HG02852 (cell line): Measurements from ENCODE around the gene CLSTN2.

Experiments used
- ATAC-seq: cut with Tn5 transposase; IDR thresholded peaks from one replicate; pipeline ENCODE4 v1.9.1; 2021; ENCODE audit warnings: mild to moderate bottlenecking, moderate library complexity; ENCODE audit not compliant: unreplicated experiment

CLSTN2 gene

DNA sequence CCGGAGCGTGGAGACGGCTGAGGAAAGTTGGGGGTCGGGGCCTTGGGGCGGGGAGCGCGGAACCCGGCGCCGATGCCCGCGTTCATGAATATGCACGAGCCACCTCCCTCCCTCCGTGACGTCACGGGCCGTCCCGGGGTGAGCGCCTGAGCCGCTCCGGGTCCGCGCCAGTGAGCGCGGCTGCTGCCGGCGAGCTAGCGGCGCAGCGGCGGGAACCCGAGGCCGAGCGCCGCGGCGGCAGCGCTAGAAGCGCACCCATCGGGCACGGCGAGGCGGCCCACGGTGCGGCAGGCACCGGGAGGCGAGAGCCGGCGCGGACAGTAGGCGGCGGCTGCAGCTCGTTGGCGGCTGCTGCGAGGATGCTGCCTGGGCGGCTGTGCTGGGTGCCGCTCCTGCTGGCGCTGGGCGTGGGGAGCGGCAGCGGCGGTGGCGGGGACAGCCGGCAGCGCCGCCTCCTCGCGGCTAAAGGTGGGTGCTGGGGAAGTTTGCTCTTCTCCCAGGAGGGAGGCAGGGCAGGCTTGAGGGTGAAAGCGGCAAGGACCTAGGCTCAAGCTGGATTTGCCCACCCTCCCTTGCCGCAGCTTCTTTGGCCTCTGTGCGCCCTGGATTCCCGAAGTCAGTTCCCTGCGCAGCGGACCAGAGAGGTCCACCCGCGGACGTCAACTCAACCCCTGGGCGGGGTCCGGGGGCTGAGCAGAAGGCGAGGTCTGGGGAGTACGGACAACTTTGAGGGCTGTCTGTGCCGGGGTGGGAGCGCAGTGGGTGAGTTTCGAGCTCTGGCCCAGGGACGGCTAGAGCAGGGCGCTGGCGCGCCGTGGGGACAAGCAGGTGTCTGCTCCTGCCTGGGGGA is at the start of gene CLSTN2:
CLSTN2 (plus strand) TSS at position 170 of the 850 bp plus-strand sequence.
- ATAC-seq, result peak; percentile 62

DNA sequence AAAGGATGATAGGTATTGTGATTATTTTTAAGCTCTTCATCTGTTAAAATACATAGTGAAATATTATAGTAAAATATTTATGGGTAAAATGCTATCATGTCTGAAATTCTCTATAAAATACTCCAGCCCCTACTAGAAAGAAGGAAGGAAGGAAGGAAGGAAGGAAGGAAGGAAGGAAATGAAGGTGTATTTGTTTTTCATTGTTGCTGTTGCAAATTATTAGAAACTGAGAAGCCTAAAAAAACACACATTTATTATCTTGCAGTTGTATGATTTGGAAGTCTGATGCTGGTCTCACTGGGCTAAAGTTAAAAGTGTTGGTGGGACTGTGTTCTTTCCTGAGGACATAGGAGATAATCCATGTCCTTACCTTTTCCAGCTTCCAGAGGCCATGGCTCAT is 47.6 kb upstream of the CLSTN2 start:
- ATAC-seq, result no peak

DNA sequence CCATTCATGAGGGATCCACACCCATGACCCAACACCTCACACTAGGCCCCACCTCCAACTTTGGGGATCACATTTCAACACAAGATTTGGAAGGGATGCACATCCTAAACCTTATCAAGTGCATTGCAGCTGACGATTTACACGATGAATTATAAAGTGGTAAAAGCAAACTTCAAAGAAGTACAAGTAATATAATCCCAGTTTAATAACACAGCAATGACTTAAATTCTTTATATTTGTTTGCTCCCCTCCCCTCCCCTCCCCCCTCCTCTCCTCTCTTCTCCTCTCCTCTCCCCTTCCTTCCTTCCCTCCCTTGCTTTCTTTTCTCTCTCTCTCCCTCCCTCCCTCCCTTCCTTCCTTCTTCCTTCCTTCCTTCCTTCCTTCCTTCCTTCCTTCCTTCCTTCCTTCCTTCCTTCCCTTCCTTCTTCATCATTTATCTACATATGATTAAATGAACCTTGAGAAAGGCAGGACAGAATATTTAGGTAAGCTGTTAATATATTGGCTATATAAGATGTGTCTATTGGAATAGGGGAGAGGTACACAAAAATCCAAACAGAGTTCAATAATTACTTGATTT is 46.3 kb upstream of the CLSTN2 start:
- no peak for ATAC-seq

DNA sequence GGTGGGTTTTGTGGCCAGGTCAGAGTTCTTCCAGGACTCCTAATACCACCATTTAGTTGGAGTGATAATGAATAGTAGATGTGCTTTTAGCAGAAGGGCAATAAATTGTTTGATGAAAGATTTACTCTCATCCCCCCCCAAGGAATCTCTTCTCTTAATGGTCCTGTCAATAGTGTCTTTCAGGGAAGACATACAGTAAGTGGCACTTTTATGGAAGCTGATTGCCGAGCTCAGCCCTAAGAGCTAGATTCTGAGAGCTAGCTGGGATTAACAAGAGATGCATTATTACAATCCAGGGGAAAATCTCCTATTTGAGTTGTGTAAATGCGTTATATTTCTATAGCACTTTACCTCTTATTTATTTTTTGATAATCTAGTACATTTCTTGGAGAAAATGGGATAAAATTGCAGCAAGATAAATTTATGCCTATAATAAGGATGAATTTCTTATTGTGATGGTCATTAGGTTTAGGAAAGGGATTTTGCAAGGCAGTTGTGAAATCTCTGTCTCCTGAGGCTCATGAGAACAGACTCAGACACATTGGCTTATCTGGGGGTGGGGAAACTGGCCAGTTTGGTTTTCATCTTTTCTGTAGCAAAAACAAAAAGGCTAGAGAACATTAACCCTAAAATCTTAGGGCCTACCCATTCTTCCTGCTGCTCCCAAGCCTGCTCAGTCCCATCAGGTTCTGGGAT is 41.6 kb upstream of the CLSTN2 start:
- ATAC-seq, result no peak

DNA sequence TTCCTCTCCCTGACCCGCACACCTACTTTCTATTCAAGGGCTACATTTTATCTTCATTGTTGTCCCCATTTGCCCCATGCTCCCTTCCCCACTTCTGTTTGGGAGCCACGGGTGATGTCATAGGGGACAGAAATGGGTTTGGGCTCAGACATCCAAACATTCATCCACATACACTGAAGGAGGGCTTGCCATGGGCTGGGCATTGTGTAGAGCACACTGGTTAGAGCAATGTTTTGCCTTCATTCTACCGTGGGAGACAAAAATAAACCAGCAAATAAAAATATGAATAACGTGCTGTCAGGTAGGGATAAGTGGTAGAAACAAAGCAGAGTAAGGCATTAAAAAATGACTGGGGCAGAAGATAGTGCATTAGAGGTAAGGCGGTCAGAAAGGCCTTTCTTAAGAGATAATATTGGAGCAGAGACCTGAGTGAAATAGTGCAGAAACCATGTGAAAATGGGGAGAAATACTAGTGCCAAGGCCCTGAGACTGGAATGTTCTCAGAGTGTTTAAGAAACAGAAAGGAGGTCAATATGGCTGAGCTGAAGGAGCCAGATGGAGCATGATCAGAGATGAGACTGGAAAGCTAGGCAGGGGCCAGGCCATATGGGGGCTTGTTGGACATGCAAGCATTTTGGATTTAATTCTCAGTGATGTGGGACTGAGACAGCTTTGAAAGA is 40.9 kb upstream of the CLSTN2 start:
- no peak for ATAC-seq

DNA sequence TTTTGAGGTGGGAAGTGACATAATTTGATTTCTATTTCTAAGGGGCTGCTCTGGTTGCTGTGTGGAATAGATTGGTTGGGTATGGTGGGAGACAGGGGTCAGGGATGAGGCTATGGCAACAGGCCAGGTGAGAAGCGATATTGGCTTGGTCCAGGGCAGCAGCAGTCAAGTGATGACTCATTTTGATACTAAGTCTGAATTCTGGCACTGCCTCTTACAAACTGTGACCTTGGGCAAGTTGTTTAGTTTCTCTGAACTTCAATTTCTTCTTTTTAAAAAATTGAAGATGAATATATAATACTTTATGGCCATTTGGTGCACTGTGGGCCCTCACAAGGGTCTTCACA is 40.4 kb upstream of the CLSTN2 start:
- ATAC-seq, result no peak

DNA sequence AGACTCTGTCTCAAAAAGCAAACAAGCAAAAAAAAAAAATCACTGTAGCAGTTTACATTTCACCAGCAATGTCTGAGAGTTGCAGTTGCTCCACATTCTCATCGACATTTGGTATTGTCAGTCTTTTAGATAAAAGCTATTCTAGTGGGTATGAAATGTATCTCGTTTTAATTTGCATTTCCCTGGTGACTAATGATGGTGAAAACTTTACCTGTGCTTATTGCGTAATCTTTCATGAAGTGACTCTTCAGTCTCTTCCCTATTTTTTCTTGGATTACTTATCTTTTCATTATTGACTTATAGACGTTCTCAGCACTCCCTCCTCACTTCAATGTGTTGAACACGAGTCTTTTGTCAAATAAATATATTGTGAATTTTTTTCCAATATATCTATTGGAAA is 37.2 kb upstream of the CLSTN2 start:
- no peak for ATAC-seq

DNA sequence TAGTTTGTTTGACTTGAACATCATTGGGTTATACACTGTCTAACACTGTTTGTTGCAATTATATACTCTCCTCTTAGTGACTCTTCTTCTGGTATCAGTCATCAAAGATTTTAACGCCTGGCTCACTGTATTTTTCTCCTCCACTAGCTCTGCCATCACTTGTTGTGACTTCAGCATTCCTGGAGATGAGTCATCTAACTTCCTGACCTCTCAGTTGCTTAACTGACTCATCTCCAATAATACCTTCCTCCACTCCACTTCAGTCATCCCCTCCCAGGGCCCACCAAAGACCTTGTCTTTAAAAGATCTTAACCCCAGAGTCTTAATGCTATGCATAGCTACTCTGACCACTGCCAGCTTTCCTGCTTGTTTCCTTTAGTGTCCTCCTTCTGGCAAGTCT is 28.6 kb upstream of the CLSTN2 start:
- no peak for ATAC-seq

DNA sequence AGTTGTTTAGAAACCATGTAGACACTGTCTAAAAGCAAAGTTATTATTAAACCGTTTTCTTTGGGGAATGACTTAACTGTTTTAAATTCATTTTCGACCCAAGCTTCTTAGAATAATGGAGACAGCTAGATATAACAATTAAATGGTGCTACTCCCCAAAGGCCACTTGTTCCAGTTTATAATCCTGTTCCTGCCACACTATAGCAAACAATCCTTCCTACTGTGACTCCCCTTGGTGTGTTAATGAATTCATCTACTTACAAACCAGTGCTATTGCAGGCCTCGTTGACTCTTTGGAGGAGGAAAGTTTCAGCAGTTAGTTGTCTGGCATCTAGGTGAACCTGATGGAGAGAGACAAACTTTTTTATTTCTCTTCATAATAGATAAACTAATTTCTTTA is 25.2 kb upstream of the CLSTN2 start:
- ATAC-seq, result no peak

DNA sequence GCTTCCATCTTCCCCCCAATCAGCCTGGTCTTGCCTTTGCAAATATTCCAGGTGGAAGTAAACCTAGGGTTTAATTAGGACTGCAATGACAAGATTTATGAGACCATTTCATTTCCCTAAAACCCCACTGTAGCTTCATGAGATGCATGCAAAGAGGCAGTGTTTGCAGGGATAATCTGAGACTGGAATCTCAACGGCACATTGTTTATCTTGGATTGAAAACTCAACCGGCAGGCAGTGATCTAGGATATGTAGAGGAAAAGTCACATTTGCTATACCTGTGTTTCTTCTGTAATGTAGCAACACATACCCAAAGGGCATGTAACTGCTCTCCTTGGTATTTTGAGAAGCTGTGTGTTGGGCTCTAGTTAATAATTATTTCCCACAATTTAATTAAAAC is 18.7 kb upstream of the CLSTN2 start:
- ATAC-seq, result no peak

DNA sequence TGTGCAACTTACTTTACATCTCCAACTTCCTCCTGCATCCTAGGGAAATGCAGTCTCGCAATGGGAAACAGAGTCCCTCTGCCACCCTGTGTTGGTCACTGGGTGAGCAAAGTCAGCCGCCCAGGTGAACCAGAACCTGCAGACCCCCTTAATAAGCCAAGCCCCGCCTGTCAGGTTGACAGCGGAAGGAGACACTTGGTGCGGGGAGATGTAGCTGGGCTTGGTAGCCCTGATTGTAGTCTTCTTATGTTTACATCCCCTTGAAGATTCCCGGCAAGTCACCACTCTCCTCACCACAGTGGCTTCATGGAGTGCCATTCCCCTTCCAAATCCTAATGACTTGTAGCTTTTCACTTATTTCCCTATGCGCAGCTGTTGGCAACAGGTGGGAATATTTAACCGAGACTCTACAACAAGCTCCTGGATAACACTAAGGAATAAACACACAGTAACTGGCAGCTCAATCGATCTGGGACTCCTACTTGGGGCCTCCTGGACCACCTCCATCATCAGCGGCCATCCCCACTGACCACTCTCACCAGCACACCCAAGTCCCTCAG is 17.7 kb upstream of the CLSTN2 start:
- ATAC-seq, result no peak

DNA sequence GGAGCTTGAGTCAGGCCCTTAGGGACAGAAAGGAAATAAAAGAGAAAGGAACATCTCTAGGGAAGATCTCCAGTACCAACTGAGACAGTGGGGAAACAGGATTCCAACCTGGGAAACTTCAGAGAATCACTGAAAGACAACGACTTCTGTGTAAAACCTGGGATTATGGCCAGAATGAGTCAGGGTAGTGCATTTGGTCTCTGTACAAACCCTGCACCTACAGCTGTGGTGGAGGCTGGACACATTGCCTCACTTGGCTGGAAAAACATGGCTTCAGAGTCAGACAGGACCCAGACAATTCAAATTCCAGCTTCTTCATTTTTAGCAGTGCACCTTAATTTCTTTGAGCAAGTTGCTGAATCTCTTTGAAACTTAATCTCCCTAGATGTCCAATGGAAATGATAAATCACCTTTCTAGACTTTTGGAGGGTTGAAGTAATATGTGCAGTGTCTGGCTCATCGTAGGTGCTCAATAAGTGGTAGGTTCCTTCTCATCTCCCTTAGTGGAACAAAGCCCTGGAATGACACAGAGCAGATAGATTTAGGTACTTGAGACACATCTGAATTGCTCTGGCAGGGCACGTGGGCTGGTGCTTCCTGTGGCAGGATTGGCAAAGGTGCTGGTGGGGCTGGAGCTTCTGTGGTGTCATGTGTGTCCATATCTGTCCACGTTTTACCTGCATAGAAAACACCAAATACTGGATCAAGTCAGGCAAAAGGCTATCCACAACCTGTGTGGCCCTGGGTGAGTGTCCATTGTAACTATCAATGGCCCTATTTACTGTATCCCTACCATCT is 6.1 kb upstream of the CLSTN2 start:
- ATAC-seq, result no peak

DNA sequence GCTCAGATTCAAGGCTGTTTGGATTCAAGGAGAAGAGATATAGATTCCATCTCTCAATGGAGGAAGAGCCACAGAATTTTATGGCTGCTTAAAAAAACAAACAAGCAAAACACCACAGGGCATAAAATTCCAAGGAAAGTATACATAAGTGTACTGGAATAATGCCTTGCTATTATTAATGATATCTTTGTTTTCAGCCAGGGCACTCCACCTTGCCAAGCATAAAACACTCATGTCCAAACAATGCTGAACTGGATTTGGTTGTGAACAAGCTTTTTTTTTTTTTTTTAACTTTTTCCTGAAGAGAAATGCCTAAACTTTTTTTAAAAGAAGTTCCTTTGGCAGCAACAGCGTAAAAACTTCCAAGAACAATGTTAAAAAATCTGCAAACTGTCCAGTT is 4.8 kb upstream of the CLSTN2 start:
- ATAC-seq, result no peak

DNA sequence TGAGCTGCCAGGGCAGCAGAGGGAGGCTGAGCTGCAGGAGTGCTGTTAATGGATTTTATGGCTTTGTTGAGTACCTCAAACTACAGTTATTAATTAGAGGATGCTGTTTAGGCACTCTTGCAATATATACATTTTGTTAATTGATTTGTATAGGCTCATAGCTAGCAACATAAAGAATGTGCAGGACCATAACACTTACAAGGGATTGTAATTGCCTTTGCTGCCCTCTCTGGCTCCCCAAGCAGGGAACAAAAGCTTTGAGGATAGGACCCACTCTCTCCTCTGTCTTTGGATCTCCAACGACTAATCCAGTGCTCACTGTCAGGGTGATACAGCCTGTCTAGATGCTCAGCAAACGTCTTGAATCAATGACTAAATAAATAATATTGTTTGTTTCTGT is 1.2 kb upstream of the CLSTN2 start:
- no peak for ATAC-seq

DNA sequence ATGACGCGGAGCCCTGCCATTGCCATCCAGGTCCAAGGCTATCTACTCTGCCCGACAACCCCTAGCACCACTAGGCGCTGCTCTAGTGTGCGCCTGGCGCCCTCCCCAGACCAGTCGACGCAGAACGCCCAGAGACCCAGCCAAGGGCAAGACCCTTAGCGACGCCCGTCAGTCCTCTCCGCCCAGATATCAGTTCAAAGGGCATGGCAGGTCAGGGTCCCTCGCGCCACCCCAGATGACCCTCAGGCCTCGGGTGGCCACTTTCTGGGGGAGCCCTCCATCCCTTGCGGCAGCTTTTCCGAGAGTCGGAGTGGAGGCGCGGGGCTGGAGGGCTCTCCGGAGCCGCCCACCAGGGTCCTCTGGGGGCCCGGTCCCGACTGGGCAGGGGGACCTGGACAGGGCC is 371 bp upstream of the CLSTN2 start:
- peak; percentile 17 for ATAC-seq

DNA sequence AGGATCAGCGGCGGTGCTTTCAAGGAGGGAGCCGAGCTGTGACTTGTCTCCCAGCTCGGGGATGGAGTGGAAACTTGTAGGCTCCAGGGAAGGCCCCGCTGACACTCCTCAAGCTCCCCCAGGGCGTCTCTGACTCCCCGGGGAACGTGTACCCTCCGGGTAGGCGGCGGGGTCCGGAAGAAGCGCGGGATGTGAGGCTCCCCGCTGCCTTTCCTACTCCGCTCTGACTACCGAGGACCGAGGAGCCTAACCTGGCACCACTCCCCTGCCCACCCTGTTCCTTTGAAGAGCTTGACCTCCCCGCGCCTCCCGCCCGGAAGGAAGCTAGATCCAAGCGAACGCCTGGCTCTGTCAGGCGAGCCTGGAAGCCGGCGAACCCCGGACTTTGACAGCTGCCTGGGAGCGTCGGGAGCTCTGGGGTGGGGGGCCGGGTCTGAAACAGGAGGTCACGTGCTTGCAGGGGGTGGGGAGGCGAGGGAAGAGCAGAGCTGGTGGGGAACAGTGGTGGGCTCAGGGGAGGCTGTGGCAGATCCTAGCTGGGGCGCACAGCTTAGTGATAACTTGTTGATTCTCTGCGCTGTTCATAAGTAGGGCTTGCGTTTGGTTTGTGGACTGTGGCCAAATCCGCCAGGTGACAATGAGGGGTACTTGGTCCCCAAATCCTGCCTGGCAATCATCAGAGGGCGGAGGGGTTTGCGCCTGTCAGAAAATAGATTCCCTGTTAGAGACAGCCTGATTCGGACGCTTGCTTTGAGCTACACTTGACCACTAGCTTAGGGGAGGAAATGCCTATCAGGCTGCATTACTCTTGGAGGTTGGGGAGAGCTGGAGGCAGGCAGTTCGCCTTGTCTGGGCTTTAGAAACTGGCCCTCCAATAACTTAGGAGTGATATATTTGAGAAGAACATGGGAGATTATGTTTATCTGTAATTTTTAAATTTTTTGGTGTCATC is 1.2 kb downstream of the CLSTN2 start:
- no peak for ATAC-seq

DNA sequence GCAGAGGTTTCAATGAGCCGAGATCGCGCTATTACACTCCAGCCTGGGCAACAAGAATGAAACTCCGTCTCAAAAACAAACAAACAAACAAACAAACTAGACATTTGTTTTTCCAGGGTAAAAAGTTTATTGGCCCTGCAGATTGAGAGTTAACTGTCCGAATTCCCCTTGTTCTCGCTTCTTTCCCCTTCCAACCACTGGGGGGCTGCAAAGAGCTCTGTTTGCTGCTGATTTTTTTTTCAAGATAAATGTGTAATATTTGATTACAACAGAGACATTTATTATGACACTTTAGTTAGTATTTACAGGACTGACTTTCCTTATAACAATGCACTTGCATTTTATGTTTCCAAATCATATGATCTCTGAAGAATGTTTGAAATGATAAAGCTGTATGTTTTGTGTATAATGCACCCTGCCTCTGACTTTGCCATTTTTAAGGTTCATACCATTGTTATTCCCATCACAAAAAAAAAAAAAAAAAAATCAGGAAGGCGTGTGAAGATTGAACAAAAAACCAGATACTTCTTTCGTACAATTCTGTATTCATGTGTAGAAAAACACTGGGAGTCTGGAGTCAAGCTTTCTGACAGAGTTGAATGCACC is 2.8 kb downstream of the CLSTN2 start:
- no peak for ATAC-seq

DNA sequence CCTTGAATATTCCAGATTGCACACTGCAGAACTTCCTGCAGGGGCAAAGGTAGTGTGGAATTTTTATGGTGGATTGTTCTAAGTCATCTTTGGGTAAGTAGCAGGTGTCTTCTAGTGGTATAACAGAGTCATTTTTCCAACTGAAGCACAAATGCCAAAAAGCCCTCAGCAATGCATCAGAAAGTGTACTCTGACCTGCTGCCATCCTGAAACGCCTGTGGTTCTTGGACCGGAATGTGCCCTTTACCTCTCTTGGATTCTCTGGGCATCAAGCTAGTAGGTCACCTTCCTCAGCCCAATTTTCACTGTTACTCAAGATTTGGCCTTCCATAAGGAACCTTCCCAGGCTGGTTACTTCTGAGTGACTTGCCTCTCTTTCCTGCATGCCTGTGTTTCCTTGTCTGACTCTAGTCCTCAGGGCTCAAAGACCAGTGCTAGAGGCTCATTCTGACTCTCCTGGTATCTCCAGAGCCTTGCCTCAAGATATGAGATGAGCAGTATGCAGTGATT is 4.8 kb downstream of the CLSTN2 start:
- ATAC-seq, result no peak

DNA sequence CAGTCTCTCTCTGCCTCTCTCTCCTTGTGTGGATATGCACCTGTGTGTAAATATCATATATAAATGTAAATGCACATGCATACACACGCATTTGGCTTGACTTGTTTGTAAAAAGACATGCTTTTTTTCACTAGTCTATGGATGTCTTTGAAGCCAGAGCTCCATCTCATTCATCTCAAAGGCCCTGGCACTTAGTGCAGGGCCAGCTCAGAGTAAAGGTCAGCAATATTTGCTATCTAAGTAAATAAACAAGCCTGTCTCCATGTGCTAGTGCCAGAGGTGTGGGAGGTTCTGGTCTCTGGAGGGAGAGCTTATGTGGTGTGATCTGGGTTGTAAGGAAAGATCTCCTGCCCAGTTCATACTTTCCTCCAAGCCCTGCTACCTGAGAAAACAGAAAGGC is 5.6 kb downstream of the CLSTN2 start:
- no peak for ATAC-seq
